ENCODE measurements around the gene TEX2. TPM values are rescaled to one million over a fixed set of nuclear protein-coding genes. Genes with fewer than 3 reads are reported as not detected.

TEX2 gene
- total RNA-seq, 1 experiment from 2014 or later: 20.2 TPM

- H3K9me3 ChIP-seq: no peaks in the 10 kb centered on the region
- no peak for TF ChIP-seq CTCF (IDR thresholded peaks at IDR 0.05; ENCODE audit: insufficient read depth in 1 of 2, low read depth in 1 of 2, low read length in 1 of 2, severe bottlenecking in 1 of 2, unreplicated experiment in 1 of 2)
- no peaks in the 10 kb centered on the region for H3K36me3 ChIP-seq (ENCODE audit: control insufficient read depth, insufficient read depth, low read length)
- Mint-ChIP-seq H3K27me3 (ENCODE audit: insufficient read depth, unreplicated experiment) (no peaks in the 10 kb centered on the region), H3K4me3 (ENCODE audit: unreplicated experiment) (no peak overlapping the region), H3K4me1 (ENCODE audit: low read depth, unreplicated experiment) (peaks cover 26% of the 10 kb centered on the region), H3K27ac (ENCODE audit: unreplicated experiment) (no peak overlapping the region), H3K9me3 (ENCODE audit: unreplicated experiment) (no peaks in the 10 kb centered on the region), H3K36me3 (ENCODE audit: insufficient read depth, unreplicated experiment) (peaks cover 11% of the 10 kb centered on the region)
- H3K4me1 ChIP-seq: peaks cover 28% of the 10 kb centered on the region
- CTCF ChIA-PET: no interaction called here
- intact Hi-C loops (cut with micrococcal nuclease; ENCODE audit: unreplicated experiment): no loop called here
- POLR2A ChIA-PET: interaction anchor here (0.7 kb wide), 1 partner anchor 17 kb away, joined by 4 read pairs; no protein-coding TSS in a partner anchor
- H3K4me3 ChIP-seq (ENCODE audit: low read depth, low read length): no peak overlapping the region
- no TSS peak for BruUV-seq (replicated peaks)
- no peaks in the 10 kb centered on the region for H3K27me3 ChIP-seq (replicated peaks; ENCODE audit: control insufficient read depth, insufficient read depth, low read length)
- DNase-seq: no peak
Measured at GRCh38 chr17:64113006-64113405, 150.1 kb downstream of the TEX2 start.

- no peaks in the 10 kb centered on the region for H3K27me3 Mint-ChIP-seq (ENCODE audit: insufficient read depth, unreplicated experiment)
- no peak for DNase-seq
- peaks cover 5% of the 10 kb centered on the region for H3K36me3 Mint-ChIP-seq (ENCODE audit: insufficient read depth, unreplicated experiment)
- Histone ChIP-seq H3K9me3 (no peaks in the 10 kb centered on the region), H3K36me3 (ENCODE audit: control insufficient read depth, insufficient read depth, low read length) (no peaks in the 10 kb centered on the region), H3K4me3 (ENCODE audit: low read depth, low read length) (no peak overlapping the region), H3K4me1 (peaks cover 18% of the 10 kb centered on the region), H3K27me3 (replicated peaks; ENCODE audit: control insufficient read depth, insufficient read depth, low read length) (no peaks in the 10 kb centered on the region)
- no peaks in the 10 kb centered on the region for H3K9me3 Mint-ChIP-seq (ENCODE audit: unreplicated experiment)
- intact Hi-C loops (cut with micrococcal nuclease; ENCODE audit: unreplicated experiment): no loop called here
- BruUV-seq (replicated peaks): no TSS peak
- H3K4me1 Mint-ChIP-seq (ENCODE audit: low read depth, unreplicated experiment): peaks cover 19% of the 10 kb centered on the region
- no peak for TF ChIP-seq CTCF (IDR thresholded peaks at IDR 0.05; ENCODE audit: insufficient read depth in 1 of 2, low read depth in 1 of 2, low read length in 1 of 2, severe bottlenecking in 1 of 2, unreplicated experiment in 1 of 2)
- POLR2A ChIA-PET: no interaction called here
- H3K4me3 Mint-ChIP-seq (ENCODE audit: unreplicated experiment): no peak overlapping the region
- CTCF ChIA-PET: no interaction called here
- H3K27ac Mint-ChIP-seq (ENCODE audit: unreplicated experiment): no peak overlapping the region
Measured at GRCh38 chr17:64111831-64112230, 151.2 kb downstream of the TEX2 start.

- Mint-ChIP-seq H3K36me3 (ENCODE audit: insufficient read depth, unreplicated experiment) (peaks cover 5% of the 10 kb centered on the region), H3K4me1 (ENCODE audit: low read depth, unreplicated experiment) (peaks cover 29% of the 10 kb centered on the region), H3K27ac (ENCODE audit: unreplicated experiment) (peak overlapping the region; percentile 38), H3K27me3 (ENCODE audit: insufficient read depth, unreplicated experiment) (no peaks in the 10 kb centered on the region), H3K9me3 (ENCODE audit: unreplicated experiment) (no peaks in the 10 kb centered on the region), H3K4me3 (ENCODE audit: unreplicated experiment) (no peak overlapping the region)
- no peaks in the 10 kb centered on the region for H3K9me3 ChIP-seq
- H3K36me3 ChIP-seq (ENCODE audit: control insufficient read depth, insufficient read depth, low read length): no peaks in the 10 kb centered on the region
- TF ChIP-seq CTCF (IDR thresholded peaks at IDR 0.05; ENCODE audit: insufficient read depth in 1 of 2, low read depth in 1 of 2, low read length in 1 of 2, severe bottlenecking in 1 of 2, unreplicated experiment in 1 of 2): no peak
- H3K4me3 ChIP-seq (ENCODE audit: low read depth, low read length): no peak overlapping the region
- no peak for DNase-seq
- BruUV-seq (replicated peaks): no TSS peak
- POLR2A ChIA-PET: interaction anchor here (0.6 kb wide), 1 partner anchor 36 kb away, joined by 3 read pairs; no protein-coding TSS in a partner anchor
- CTCF ChIA-PET: no interaction called here
- intact Hi-C loops (cut with micrococcal nuclease; ENCODE audit: unreplicated experiment): no loop called here
- peaks cover 18% of the 10 kb centered on the region for H3K4me1 ChIP-seq
- H3K27me3 ChIP-seq (replicated peaks; ENCODE audit: control insufficient read depth, insufficient read depth, low read length): no peaks in the 10 kb centered on the region
Measured at GRCh38 chr17:64110379-64111152, 152.5 kb downstream of the TEX2 start.
